Measurements from ENCODE around the gene AKAP8L. TPM values are rescaled to one million over a fixed set of nuclear protein-coding genes. Genes with fewer than 3 reads are reported as not detected.
A peak's percentile ranks its signal among the peaks of the same experiment; 100 is the strongest.

The AKAP8L gene
- total and polyA plus RNA-seq, 10 of the 15 experiments (the other 5 are each of a cell fraction or from before 2014, with no cell fraction given), result 0.66 to 64.3 (median 40.0) TPM

GRCh38 chr19:15441317-15441716, 22.5 kb upstream of the AKAP8L start:
- BruUV-seq (replicated peaks), result no TSS peak

More at GRCh38 chr19:15441317-15441716, 22.5 kb upstream of the AKAP8L start:
- Histone ChIP-seq H3K27ac (ENCODE audit: control insufficient read depth, insufficient read depth) (no peak overlapping the region), H3K9me3 (replicated peaks; ENCODE audit: control insufficient read depth, insufficient read depth, low read length) (no peaks in the 10 kb centered on the region), H3K4me1 (ENCODE audit: control insufficient read depth, insufficient read depth, low read length) (no peaks in the 10 kb centered on the region; the same call in 1 of the 2 replicates), H3K36me3 (ENCODE audit: control insufficient read depth in 2 of 2, insufficient read depth in 2 of 2, low read length in 1 of 2) (no peaks in the 10 kb centered on the region), H4K20me1 (ENCODE audit: control insufficient read depth, insufficient read depth) (no peaks in the 10 kb centered on the region; the same call in 1 of the 2 replicates), H3K4me2 (ENCODE audit: control insufficient read depth, insufficient read depth) (no peak overlapping the region), H3K9ac (ENCODE audit: control insufficient read depth, insufficient read depth, low read length) (no peak overlapping the region), H2AFZ (ENCODE audit: control insufficient read depth, low read depth, low read length) (no peak overlapping the region), H3K79me2 (ENCODE audit: control insufficient read depth, insufficient read depth, low read length) (no peaks in the 10 kb centered on the region), H3K4me3 (no peak overlapping the region), H3K27me3 (replicated peaks in 1 of 2; ENCODE audit: control insufficient read depth in 2 of 2, insufficient read depth in 2 of 2, low read length in 1 of 2) (no peaks in the 10 kb centered on the region)
- POLR2A ChIA-PET, result no interaction called here
- intact Hi-C loops (cut with micrococcal nuclease; ENCODE audit: unreplicated experiment), result no loop called here
- CTCF ChIA-PET, result interaction anchor here (0.6 kb wide), 1 partner anchor 887 kb away, joined by 6 read pairs; no protein-coding TSS in a partner anchor
- WGBS (ENCODE audit: insufficient coverage, insufficient replicate concordance, low lambda C conversion rate, missing lambda C conversion rate), result 2% methylated on average over 3 of the region's 3 CpGs
- in situ Hi-C loops (cut with MboI), result no loop called here
- SMC1A ChIA-PET (ENCODE audit: uncharacterized antibody, unreplicated experiment), result no interaction called here
- RAD21 ChIA-PET (ENCODE audit: unreplicated experiment), result interaction anchor here (1.6 kb wide), 1 partner anchor 26 kb away, joined by 3 read pairs; no protein-coding TSS in a partner anchor
- ATAC-seq (peak; percentile 79), DNase-seq (ENCODE audit: low read depth, low spot score) (no peak), FAIRE-seq (no peak)
- TF ChIP-seq PBX3 (IDR thresholded peaks at IDR 0.05; ENCODE audit: insufficient replicate concordance, low read depth, low read length) (no peak), RUNX3 (IDR thresholded peaks at IDR 0.05; ENCODE audit: low read length) (peak; percentile 12; the same call in 1 of the 2 replicates), PKNOX1 (IDR thresholded peaks at IDR 0.05) (0 out of 2 replicates have a peak, but pooled peaks have one; percentile 37)
